Fibroblast of villous mesenchyme (primary cell): Measurements from ENCODE around the gene STIM2. TPM values are rescaled to one million over a fixed set of nuclear protein-coding genes. Genes with fewer than 3 reads are reported as not detected.

Experiments used
- DNase-seq: peaks from one replicate; pipeline ENCODE4 v3.0.0-alpha.2; 2010; ENCODE audit warnings: low read depth
- H3K4me3 ChIP-seq: 2 replicates; pipeline ENCODE4 v1.5.1; 2011; ENCODE audit warnings: low read depth, mild to moderate bottlenecking, low read length
- CTCF ChIP-seq: IDR thresholded peaks from 2 replicates; pipeline ENCODE4 v1.5.1; 2012; ENCODE audit warnings: low read depth, mild to moderate bottlenecking, low read length; ENCODE audit not compliant: insufficient read depth
- total RNA-seq: library from RNA; depleted of rRNA; stranded (reverse); fragments of >200 nt; gene quantifications from 2 replicates; pipeline ENCODE4 v1.2.3, GENCODE V29; 2012

Gene STIM2
- total RNA-seq, 1 donor: 21.6 TPM

GRCh38 chr4:27066591-27066990 lies 205.9 kb downstream of the STIM2 start:
- no peak overlapping the region for H3K4me3 ChIP-seq
- TF ChIP-seq CTCF: no peak
- no peak for DNase-seq

GRCh38 chr4:27068151-27068867 lies 207.7 kb downstream of the STIM2 start:
- DNase-seq: no peak
- no peak for TF ChIP-seq CTCF

More at GRCh38 chr4:27068151-27068867, 207.7 kb downstream of the STIM2 start:
- H3K4me3 ChIP-seq: no peak overlapping the region
